Stimulated activated naive CD8-positive, alpha-beta T cell treated with anti-CD3 and anti-CD28 coated beads, Interleukin-15, Interleukin-2, amounts not matched to agents 100 U/mL and 50 U/mL, for 24 hours (primary cell): ENCODE results near the gene UTP11.
"Not testable (repeated sequence)": the region's sequence is repeated elsewhere in the genome, so short reads cannot be mapped to it uniquely, and the experiment has no call there.

Experiments used
- ATAC-seq: fragments of 150-1000 bp; cut with Tn5 transposase; one replicate; pipeline ENCODE4 v1.10.0; 2021
- DNase-seq: peaks from one replicate; pipeline ENCODE4 v3.0.0; 2021

UTP11 gene, protein sequence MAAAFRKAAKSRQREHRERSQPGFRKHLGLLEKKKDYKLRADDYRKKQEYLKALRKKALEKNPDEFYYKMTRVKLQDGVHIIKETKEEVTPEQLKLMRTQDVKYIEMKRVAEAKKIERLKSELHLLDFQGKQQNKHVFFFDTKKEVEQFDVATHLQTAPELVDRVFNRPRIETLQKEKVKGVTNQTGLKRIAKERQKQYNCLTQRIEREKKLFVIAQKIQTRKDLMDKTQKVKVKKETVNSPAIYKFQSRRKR

DNA sequence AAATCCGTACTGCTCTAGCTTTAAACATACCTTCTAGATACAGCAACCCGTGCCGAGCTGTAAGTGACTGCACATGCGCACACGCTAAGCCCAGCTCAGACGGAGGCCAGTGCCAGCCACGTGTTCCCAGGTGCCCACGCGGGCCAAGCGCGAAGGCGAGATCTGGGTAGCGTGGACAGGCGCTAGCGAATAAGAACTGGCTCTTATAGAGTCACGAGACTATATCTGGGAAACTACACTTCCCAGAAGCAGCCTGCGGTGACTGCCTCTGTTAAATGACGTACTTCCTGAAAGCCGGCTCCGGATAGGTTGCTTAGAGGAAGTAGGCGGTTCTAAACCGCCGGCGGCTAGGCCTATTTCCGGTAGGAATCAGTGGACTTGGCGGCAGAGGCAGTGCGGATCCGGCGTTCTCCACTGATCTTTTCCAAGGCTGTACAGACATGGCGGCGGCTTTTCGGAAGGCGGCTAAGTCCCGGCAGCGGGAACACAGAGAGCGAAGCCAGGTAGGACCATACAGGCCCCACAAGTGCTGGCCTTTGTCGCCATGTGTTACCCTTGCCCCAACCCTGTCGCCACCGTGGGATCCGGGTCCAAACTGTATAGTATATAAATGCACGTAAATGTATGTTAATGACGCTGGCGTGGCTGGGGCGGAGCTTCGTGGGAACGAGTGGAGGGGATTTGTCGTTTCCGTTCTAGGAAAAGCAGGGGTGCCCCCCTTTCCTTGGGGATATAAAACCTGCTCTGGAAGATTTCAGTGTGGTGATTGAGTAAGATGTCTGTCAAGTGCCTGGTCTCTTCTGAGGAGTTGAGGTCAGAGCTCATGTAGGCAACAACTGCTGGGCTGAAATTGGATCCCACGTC is at the start of gene UTP11:
Gene UTP11, plus strand, starts transcription at position 372 of the 864 bp plus-strand sequence. Its CDS starts 69 bp downstream, at position 441.
- DNase-seq, result peak; percentile 89
- peak; percentile 85 for ATAC-seq

DNA sequence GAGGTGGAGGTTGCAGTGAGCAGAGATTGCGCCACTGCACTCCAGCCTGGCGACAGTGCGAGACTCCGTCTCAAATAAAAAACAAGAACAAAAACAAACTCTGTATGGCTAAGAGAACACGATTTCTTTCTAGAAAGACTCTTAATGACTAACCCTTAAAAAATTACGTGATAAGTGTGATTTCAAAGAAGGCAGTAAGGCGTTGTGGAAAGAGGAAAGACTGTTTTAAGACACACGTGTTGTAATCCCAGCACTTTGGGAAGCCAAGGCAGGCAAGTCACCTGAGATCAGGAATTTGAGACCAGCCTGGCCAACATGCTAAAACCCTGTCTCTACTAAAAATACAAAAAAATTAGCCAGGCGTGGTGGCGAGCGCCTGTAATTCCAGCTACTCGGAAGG is 48.4 kb upstream of the UTP11 start:
- not testable (repeated sequence) for DNase-seq, ATAC-seq

DNA sequence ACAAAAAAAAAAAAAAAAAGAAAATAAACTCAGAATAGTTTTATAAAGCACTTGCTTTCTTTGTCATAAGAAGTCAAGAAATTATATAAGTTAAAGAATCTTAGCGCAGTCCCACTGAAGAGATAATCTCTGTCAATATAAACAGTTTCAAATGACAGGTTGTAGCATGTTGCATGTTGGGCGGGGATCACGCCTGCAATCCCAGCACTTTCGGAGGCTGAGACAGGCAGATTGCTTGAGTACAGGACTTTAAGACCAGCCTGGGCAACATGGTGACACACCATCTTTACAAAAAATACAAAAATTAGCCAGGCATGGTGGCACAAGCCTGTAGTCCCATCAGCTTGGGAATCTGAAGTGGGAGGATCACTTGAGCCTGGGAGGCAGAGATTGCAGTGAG is 47.2 kb upstream of the UTP11 start:
- ATAC-seq (no peak), DNase-seq (no peak)

DNA sequence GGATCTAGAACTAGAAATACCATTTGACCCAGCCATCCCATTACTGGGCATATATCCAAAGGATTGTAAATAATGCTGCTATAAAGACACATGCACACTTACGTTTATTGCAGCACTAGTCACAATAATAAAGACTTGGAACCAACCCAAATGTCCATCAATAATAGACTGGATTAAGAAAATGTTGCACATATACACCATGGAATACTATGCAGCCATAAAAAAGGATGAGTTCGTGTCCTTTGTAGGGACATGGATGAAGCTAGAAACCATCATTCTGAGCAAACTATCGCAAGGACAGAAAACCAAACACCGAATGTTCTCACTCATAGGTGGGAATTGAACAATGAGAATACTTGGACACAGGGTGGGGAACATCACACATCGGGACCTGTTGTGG is 38.9 kb upstream of the UTP11 start:
- ATAC-seq, DNase-seq: not testable (repeated sequence)

DNA sequence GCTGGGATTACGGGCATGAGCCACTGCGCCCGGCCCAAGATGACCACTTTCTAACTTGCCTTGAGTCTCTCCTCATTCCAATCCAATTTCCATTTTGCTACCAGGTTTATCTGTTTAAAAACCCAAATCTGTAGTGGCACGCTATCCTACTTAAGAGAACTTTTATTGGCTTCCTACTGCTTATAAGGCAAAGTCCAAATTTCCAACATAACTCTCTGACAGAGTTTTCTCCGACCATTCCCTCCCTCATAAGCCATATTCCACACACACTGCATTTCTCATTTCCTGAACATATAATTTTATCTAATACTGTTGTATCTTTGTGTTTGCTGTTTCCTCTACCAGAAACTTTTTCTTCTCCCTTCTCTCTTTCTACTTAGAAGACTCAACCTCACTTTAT is 38.0 kb upstream of the UTP11 start:
- DNase-seq (no peak), ATAC-seq (no peak)

DNA sequence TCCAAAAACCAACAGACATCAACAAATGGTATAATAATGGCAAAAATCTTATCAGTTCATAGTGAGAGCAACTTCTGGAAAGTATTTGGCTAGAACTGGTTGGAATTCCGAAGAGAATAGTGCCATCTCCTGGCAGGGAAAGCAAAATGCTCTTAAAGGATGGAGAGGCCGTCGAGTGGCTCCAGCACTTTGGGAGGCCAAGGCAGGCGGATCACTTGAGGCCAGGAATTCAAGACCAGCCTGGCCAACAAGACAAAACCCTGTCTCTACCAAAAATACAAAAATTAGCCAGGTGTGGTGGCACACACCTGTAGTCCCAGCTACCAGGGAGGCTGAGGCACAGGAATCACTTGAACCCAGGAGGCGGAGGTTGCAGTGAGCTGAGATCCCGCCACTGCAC is 37.5 kb upstream of the UTP11 start:
- DNase-seq, ATAC-seq: not testable (repeated sequence)

DNA sequence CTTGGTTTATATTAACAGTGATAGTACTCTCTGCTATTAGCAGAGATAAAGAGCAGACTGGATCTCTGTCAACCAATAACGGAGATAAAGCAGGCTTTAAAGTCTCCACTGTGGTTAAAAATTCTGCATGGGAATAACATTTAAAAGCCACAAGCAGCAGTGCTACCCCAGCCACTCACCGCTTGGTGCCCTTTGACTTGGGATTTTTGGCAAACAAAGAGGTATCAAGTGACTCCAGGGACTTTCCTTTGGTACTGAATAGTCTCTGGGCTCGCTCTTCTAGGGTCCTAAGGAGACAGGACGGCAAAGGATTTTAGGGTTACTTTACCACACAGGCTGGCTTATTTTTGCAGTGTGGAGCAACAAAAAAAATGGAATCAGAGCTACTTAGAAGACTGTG is 34.0 kb upstream of the UTP11 start:
- no peak for DNase-seq
- peak; percentile 23 for ATAC-seq

DNA sequence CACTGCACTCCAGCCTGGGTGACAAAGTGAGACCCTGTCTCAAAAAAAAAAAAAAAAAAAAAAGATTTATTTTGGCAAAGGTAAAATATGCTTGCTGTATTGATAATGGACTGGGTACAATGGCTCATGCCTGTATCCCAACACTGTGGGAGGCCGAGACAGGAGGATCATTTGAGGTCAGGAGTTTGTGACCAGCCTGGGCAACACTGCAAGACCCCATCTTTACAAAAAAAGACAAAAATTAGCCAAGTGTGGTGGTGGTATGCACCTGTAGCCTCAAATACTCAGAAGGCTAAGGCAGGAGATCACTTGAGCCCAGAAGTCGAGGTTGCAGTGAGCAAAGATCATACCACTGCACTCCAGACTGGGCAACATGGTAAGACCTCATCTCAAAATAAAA is 29.0 kb upstream of the UTP11 start:
- no peak for DNase-seq
- no peak for ATAC-seq

DNA sequence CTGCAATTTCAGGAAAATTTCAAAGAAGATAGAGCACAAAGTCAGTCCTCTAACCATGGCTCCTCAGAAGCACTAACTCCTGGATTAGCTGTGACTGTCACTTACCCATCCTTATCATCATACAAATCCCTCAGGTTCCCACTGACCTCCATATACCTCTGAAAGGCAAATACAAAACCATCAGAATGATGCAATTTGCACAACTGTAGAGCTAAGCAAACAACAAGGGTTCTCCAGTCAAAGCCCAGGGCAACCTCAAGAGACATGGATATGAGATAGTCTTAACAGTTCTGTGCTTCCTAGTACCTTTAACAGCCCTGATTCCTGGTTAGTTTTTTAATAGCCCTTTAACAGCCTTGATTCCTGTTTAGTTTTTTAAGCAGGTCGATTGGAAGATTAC is 24.9 kb upstream of the UTP11 start:
- ATAC-seq, result no peak
- no peak for DNase-seq

DNA sequence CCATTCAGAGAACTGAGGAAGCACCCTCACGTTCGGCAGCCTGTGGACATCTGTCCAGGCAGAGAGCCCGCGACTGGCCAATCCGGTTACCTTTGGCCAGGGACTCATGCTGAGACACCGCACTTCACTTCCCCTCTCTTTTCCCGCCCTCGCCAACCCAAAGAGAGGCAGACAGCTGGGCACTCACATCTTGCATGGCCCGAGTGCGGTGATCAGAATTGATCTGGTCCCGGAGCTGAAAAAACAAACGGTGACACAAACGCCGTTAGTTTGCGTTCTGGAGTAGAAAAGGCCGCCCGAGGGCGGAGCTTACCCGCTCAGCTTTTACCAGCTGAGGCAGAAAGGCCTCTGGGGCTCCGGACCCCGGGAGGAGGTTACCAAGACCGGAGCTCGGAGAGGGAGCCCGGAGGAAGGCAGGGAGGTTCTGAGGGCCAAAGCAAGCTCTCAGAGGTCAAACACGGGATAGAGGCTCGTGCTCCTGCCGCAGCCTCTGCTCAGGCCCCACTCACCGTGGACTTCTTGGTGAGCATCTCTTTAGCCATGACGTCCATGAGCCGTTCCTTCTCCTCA is 23.1 kb upstream of the UTP11 start:
- ATAC-seq, result peak; percentile 14

DNA sequence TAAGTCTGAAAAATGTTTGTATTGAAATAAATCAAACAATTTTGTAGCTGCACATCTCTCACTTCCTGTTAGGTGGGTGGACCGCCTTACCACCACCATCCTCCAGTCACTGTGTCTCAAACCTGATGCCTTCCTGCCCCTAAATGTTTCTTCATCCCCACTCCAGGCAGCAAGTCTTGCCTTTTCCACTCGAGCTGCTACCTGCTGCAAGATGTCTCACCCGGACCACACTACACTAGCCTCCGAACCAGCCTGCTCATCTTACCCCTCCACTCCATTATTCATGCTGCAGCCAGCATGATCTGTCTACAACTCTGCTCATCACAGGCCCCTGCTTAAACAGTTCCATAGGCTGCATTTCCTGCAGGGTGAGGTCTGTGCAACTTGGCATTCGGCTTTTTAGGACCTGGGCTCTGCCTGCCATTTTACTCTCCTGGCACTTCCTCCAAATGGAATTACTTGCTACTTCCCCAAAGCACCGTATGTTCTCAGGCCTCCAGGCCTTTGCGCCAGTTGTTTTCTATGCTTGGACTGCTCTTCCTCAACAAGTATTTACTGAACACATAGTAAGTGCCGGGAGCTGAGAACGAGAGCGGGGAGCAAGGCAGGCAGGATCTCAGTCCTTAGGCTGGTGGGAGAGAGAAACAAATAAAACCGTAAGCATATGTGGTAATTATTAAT is 17.5 kb upstream of the UTP11 start:
- DNase-seq (no peak), ATAC-seq (no peak)

More for the DNA sequence above, 23.1 kb upstream of the UTP11 start:
- DNase-seq, result peak; percentile 45

DNA sequence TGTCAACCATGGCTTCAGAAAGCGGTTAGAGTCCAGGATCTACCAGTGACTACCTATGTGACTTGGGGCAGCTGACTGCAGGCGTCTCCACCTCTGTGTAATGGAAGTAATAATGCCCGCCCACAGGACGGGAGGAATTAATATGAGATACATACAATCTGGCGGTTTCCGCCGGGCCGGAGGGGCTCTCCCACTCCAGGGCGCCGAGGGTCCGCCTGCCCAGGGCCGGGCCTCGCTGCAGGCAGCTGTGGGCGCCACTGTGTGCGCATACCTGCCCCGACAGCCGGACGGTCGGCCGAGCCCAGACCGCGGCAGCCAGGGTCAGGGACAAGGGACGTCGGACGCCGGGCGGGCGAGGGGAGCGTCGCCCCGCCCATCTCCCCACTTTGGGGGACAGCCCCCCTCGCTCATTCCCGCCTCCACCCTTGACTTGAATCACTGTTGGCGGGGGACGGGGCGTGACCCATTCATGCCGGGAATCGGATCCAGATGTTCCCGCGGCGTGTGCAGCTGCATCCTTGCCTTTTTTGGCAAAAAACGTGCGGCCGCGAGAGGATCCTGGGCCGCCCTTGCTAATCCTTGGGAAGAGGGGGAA is 16.7 kb upstream of the UTP11 start:
- peak; percentile 80 for ATAC-seq
- peak; percentile 72 for DNase-seq

DNA sequence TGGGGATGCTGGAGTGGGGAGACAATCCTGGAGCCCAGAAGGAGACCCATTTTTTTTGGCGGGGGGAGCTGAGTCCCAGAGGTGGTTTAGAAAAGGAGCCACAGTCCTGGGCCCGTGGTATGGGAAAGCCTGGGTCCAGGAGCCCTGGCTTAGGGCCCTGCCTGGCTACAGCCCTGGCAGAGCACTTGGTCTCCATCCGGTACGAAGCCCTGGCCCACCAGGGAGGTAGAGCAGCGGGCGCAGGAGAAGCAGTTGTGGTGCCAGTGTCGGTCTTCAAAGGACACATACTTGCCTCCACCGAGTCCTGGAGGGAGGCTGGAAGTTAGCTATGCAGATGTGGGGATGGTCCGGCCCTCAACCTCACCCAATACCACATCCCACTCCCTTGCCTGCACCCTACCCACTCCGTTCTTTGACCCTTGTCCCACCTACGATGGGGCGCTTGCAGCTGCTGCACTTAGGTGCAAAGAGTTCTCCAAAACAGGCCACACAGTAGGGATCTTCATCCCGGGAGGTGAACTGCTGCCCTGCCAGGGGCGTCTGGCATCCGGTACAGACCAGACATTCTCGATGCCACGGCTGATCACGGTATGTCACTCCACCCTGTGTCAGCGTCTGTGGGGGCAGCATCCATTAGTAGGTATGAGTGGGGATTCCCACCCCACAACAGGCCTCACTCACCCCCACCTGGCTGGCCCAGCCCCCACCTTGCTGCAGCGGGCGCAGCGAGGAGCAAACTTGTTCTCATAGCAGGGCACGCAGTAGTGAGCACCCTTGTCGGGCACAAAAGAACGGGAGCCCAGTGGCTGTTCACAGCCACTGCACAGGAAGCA is 15.1 kb upstream of the UTP11 start:
- DNase-seq (no peak), ATAC-seq (no peak)

DNA sequence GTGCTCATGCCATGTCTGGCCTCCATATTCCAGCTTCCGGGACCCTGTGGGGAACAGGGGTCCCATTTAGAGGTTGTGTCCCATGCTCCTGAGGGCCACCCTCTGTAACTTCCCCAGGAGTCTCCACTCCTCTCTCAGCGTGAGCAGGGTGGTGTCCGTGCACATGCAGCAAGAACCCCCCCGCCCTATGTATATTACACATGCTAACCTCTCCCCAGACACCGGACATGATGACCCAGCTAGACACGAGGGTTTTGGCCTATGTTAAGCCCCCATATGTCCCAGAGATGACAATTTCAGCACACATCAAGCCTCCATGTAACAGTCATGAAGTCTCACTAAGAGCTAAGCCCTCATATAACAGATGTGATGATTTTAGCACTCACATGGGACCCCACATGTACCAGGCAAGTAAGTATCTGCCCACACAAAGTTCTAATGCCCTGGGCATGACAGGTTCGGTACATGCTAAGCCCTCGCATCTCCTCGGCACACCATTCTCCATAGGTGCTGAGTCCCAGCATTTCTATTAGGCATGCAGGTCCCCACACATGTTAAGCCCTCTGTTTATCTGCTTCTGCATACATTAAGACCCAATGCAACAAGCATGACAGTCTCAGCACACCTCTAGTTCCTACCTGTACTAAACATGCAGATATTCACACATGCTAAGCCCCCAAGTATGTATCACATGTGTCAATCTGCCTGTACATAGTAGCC is 14.3 kb upstream of the UTP11 start:
- DNase-seq, result no peak
- ATAC-seq, result no peak

DNA sequence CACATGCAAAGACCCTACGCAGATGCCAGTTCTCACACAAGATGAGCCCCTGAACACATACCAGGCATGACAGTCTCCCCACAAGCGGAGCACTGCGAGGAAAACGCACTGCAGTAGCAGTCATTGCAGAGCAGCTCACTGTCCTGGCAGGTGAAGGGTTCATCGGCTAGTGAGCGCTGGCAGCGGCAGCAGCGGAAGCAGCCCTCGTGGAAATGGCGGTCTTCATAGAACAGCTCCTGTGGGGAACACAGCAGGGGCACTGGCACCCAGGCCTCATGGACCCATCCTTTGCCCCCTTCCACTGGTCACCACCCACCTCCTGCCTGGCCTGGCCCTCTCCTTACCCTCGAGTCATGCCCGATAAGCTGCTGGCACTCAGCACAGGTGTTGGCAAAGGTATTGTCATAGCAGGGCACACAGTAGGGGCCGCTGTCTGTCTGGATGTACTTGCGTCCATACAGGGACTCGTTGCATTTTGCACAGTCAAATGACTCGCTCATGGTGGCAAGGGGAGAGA is 13.6 kb upstream of the UTP11 start:
- peak; percentile 7 for ATAC-seq
- DNase-seq, result no peak

DNA sequence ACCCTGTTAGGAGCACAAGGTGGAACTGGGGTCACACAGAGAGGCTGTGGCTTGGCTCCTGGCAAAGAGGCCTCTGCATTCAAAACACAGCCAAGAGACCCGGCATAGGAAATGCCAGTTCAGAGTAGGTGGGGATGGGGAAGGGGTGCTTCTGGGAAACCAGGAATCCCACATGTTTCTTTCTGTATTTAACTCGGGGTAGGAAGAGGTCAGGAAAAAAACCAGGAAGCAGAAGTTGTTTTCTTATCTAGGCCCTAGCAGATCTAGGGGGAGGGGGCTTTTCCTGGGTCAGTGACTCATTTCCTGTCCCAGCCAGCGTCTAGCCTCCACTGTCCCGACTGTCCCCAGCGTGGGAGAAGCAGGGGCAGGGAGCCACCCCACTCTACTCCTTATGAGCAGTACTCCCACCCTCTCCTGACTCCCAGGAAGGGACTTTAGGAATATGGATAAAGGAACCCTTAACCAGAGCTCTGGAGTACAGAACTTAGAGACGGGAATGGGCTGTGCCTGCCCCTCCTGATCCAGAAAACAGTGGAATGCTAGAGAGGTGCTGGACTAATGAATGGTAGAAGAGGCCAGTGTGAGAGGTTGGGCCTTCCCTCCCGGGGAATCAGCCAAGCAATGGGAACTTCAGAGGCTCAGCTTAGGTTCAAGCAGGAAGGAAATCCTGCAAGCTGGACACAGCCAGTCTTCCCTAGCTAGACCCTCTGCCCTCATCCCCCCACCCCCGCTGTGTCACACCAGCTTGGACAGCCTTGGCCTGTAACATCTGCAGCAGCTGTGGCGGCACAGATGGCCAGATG is 12.9 kb upstream of the UTP11 start:
- peak; percentile 47 for DNase-seq
- ATAC-seq, result no peak

DNA sequence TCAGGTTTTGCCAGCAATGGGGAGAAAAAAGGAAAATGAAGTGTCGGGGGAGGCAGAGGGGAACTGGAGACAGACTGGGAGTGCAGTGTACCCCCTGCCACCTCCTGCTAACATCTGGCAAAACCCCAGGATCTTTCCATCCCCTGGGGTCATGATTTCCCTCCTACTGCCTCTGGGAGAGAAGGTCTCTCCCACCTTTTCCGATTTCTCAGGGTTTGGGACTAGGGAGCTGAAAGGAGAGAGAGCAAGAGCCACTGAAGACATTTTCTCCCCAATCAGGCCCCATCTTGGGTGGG is 12.4 kb upstream of the UTP11 start:
- DNase-seq (no peak), ATAC-seq (no peak)

DNA sequence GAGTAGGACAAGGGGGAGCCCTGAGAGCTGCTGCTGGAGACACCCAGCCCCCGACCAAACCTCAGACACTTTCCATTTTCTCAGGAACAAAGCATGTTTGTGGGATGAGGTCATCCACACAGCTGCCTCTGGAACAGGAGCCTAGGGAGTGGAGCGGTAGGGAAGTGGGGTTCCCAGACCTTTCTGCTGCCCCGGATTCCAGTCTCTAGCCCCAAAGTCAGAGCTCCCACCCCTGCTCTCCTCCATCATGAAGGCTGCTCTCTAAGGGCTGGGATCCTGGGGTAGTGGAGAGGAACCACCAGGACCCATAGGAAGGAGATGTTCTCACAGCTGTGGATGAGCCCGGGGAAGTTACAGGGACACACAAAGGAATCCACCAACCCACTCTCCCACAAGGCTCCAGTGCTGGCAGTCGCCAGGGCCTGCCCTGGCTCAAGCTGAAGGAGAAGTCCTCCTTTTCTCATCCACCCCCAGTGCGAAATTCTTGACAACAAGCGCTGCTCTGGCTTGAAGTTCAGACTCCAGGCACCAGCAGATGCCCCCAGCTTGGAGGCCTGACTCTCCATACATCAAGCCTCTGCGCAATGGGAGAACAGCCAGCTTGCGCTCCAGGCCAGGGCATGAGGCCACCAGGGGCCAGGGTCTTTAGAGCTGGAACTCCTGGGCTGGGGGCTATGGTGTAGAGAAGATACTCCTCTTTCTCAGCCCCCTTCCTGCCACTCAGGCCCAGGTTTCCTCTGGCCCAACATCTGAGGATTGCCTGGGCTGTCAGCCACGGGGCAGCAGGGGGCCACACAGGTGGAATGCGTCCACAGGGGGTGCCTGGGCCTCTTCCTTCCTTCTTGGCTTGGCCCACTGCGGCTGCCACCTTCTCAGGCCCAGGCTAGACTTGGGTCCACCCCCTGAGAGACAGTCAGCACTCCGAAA is 11.7 kb upstream of the UTP11 start:
- no peak for DNase-seq
- ATAC-seq, result no peak
